ENCODE measurements around the gene UCK2. TPM values are rescaled to one million over a fixed set of nuclear protein-coding genes. Genes with fewer than 3 reads are reported as not detected.
A peak's percentile ranks its signal among the peaks of the same experiment; 100 is the strongest.

Gene UCK2
- total RNA-seq, 4 donors from 2014 or later, result 37.6 to 63.1 (median 50.8) TPM

- Histone ChIP-seq H3K27ac (peak overlapping the region; percentile 52 to 70 (median 62)), H3K9me3 (no peaks in the 10 kb centered on the region), H3K27me3 (no peaks in the 10 kb centered on the region), H3K4me1 (peaks cover 32 to 86% (median 58%) of the 10 kb centered on the region in 3 donors), H3K36me3 (peaks cover 0 to 25% (median 2%) of the 10 kb centered on the region in 3 donors), H3K4me3 (peak overlapping the region in 1 of 4 donors; percentile 2)
- intact Hi-C loops (cut with DNase I), result no loop called here
- 36 to 48% methylated on average over 12 to 15 of the region's 22 CpGs for WGBS, 2 donors
- DNase-seq, result no peak
- TF ChIP-seq POLR2A (IDR thresholded peaks at IDR 0.05), result no peak
- TF ChIP-seq, protein P1, sequence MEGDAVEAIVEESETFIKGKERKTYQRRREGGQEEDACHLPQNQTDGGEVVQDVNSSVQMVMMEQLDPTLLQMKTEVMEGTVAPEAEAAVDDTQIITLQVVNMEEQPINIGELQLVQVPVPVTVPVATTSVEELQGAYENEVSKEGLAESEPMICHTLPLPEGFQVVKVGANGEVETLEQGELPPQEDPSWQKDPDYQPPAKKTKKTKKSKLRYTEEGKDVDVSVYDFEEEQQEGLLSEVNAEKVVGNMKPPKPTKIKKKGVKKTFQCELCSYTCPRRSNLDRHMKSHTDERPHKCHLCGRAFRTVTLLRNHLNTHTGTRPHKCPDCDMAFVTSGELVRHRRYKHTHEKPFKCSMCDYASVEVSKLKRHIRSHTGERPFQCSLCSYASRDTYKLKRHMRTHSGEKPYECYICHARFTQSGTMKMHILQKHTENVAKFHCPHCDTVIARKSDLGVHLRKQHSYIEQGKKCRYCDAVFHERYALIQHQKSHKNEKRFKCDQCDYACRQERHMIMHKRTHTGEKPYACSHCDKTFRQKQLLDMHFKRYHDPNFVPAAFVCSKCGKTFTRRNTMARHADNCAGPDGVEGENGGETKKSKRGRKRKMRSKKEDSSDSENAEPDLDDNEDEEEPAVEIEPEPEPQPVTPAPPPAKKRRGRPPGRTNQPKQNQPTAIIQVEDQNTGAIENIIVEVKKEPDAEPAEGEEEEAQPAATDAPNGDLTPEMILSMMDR (IDR thresholded peaks at IDR 0.05), result no peak
Observed at GRCh38 chr1:165900576-165901380, 73.4 kb downstream of the UCK2 start.

DNA sequence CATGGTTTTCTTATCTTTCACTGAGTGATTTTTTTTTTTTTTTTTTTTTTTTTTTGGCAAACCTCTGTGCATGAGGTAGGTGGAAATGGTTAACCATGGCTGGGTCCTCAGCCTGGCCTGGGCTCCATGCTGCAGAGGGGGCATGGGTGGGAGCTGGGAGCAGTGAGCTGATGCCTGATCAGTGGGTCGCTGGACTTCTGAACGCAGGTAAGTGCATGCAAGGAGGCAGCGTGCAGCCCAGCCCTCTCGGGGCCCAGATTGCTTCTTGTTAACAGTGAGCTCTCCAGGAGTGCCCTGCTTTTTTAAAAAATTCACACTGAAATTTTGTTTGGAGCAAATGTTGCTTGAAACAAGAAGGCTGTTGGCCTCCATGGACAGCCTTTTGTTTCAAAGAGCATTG lies 75.2 kb downstream of the UCK2 start:
- Histone ChIP-seq H3K4me1 (peaks cover 32 to 70% (median 50%) of the 10 kb centered on the region in 3 donors), H3K36me3 (peaks cover 0 to 28% (median 13%) of the 10 kb centered on the region in 3 donors), H3K9me3 (no peaks in the 10 kb centered on the region), H3K27ac (no peak overlapping the region), H3K27me3 (no peaks in the 10 kb centered on the region), H3K4me3 (no peak overlapping the region)
- WGBS, 2 donors, result 100% methylated on average over 4 of the region's 4 CpGs; no CpG with 5 or more reads in 1 of the 2 donors
- TF ChIP-seq, protein P1 (IDR thresholded peaks at IDR 0.05), result no peak
- no peak for TF ChIP-seq POLR2A (IDR thresholded peaks at IDR 0.05)
- intact Hi-C loops (cut with DNase I), result no loop called here
- no peak for DNase-seq

GRCh38 chr1:165903672-165904071 lies 76.3 kb downstream of the UCK2 start:
- DNase-seq, result no peak

GRCh38 chr1:165904948-165905347 lies 77.5 kb downstream of the UCK2 start:
- H3K9me3 ChIP-seq, result no peaks in the 10 kb centered on the region
- 78 to 83% methylated on average over 3 to 4 of the region's 4 CpGs for WGBS, 2 donors
- TF ChIP-seq, protein P1 (IDR thresholded peaks at IDR 0.05), result no peak
- TF ChIP-seq POLR2A (IDR thresholded peaks at IDR 0.05), result no peak
- H3K4me3 ChIP-seq, result no peak overlapping the region
- H3K27ac ChIP-seq, result no peak overlapping the region
- intact Hi-C loops (cut with DNase I), result no loop called here
- H3K27me3 ChIP-seq, result no peaks in the 10 kb centered on the region
- H3K4me1 ChIP-seq, result peaks cover 25 to 46% (median 32%) of the 10 kb centered on the region in 3 donors
- peaks cover 6 to 52% (median 26%) of the 10 kb centered on the region in 3 donors for H3K36me3 ChIP-seq
- DNase-seq, result no peak

More at GRCh38 chr1:165903672-165904071, 76.3 kb downstream of the UCK2 start:
- Histone ChIP-seq H3K36me3 (peaks cover 0 to 39% (median 18%) of the 10 kb centered on the region in 3 donors), H3K4me1 (peaks cover 32 to 59% (median 45%) of the 10 kb centered on the region in 3 donors), H3K27ac (peak overlapping the region; percentile 39 to 77 (median 66)), H3K4me3 (no peak overlapping the region), H3K9me3 (no peaks in the 10 kb centered on the region), H3K27me3 (no peaks in the 10 kb centered on the region)
- intact Hi-C loops (cut with DNase I), result no loop called here
- WGBS, 2 donors, result 20 to 25% methylated on average over 1 of the region's 1 CpG
- TF ChIP-seq, protein P1 (IDR thresholded peaks at IDR 0.05), result no peak
- TF ChIP-seq POLR2A (IDR thresholded peaks at IDR 0.05), result no peak

GRCh38 chr1:165905853-165906252 lies 78.4 kb downstream of the UCK2 start:
- Histone ChIP-seq H3K27ac (no peak overlapping the region), H3K4me1 (peaks cover 16 to 46% (median 28%) of the 10 kb centered on the region in 3 donors), H3K9me3 (no peaks in the 10 kb centered on the region), H3K27me3 (no peaks in the 10 kb centered on the region), H3K36me3 (peaks cover 6 to 61% (median 26%) of the 10 kb centered on the region in 3 donors), H3K4me3 (no peak overlapping the region)
- TF ChIP-seq POLR2A (IDR thresholded peaks at IDR 0.05), result no peak
- TF ChIP-seq, protein P1 (IDR thresholded peaks at IDR 0.05), result no peak
- intact Hi-C loops (cut with DNase I), result no loop called here
- no peak for DNase-seq
- WGBS, 2 donors, result 66 to 80% methylated on average over 2 to 3 of the region's 3 CpGs
